HG02973 (cell line): ENCODE results near the gene CCT8.
A peak's percentile ranks its signal among the peaks of the same experiment; 100 is the strongest.

ENCODE experiments used
- ATAC-seq: cut with Tn5 transposase; IDR thresholded peaks from one replicate; pipeline ENCODE4 v1.9.1; 2021; ENCODE audit warnings: moderate library complexity; ENCODE audit not compliant: unreplicated experiment

Gene CCT8, protein sequence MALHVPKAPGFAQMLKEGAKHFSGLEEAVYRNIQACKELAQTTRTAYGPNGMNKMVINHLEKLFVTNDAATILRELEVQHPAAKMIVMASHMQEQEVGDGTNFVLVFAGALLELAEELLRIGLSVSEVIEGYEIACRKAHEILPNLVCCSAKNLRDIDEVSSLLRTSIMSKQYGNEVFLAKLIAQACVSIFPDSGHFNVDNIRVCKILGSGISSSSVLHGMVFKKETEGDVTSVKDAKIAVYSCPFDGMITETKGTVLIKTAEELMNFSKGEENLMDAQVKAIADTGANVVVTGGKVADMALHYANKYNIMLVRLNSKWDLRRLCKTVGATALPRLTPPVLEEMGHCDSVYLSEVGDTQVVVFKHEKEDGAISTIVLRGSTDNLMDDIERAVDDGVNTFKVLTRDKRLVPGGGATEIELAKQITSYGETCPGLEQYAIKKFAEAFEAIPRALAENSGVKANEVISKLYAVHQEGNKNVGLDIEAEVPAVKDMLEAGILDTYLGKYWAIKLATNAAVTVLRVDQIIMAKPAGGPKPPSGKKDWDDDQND

DNA sequence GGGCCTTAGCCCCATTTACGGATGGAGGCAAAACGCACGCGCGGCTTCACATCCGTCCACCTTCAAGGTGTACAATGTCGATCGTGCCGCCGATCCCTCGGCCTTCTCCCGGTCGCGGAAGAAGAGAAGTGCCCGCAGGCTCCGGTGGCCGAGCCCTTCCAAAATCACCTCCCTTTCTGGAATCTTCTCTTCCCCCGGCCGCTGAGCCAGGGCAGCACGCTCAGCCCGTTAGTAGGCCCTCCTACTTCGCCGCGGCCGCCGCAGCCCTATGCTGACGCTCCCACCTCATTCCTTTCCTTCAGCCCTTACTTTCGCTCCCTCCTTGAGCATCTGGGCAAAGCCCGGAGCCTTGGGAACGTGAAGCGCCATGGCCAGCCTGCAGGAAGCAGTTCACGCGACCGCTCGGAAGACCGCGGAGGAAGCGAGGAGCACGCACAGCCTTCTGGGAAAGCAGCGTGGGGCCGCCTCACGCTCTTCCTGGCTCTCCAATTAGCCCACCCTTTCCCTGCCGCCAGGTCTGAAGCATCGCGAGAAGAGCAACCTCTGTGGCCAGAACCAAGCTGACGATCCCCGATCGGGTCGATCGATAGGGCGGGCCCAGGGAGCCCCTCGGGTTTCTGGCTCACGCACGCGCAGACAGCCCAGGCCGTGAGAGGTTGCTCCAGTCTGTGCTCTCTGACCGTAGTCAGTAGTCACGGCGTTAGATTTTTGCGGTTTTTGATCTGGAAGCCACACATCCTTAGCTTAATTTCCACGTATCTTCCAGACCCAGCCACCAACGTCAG, at the start of gene CCT8:
CCT8 (minus strand) TSS at position 427 of the 785 bp plus-strand sequence; CDS start at position 369, 58 bp downstream.
- ATAC-seq = peak; percentile 86

DNA sequence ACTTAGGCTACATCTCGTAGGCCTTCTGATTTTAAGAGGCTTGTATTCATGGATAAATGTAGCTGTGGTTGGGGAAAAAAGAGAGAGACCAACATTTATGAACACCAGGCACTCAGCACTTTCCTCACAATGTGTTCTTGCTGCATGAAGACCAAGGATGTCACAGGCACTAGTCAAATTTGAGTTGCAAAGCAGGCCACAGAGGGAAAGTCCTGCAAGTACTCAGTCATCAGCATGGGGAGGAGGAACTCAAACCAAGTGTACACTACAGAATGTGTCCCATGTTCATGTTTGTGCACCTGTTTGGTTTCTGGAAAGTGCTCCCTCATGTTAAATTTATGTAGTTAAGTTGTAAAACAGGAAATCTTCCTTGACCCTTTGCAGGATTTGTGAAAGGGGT, 48.3 kb upstream of the CCT8 start:
- ATAC-seq = peak; percentile 63

GRCh38 chr21:29117372-29117955, 44.0 kb upstream of the CCT8 start:
- ATAC-seq = no peak

GRCh38 chr21:29115899-29116298, 42.5 kb upstream of the CCT8 start:
- no peak for ATAC-seq

DNA sequence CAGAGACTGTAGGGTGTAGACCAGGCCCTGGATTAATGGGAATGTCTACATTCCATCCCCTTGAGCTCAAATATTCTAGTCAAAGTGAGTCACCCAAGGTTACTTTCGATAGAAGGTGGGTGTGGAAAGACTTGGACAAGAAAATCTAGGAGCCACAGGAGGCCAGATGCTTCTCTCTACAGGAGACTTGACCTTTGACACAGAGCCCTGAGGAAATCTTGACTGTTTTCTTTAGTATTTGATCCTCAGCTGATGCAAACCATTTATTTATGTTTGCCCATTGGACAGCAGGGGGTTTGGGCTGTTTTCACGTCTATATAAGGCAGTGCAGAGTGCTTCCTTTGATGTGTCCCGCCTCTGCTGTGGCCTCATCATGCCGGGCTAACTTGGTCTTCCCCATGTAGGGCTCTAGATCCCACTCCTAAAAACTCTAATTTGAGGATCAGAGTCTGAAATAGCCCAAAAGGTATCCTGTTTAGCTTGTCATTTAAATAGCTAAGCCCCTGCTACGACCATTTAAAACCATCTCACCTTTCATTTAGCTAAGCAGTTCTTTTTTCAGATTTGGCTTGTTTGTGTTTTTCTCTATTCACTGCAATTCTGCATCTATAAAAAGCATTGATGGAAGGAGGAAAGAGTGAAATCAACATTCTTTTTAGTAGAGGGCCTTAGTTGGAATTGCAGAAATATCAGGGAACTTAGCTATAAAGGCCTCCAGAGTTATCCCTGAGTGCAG, 41.5 kb upstream of the CCT8 start:
- ATAC-seq = no peak

DNA sequence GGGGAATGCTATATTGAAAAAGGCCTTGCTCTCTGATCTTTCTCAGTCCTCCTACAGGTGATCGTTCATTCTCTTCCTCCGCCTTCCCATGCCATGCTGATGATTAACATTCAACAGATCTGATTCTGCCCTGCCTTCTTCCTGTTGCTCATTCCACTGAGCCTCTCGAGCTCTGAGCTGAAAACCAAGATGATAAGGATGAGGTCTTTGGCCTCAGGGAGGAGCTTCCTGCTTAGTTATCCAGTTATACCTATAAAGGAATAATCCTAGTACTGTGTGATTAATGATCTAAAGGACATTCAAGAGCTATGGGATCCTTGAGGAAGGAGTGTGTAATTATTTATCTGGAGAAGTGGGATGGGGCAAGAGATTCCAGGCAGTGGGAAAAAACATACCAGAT, 31.8 kb upstream of the CCT8 start:
- no peak for ATAC-seq

- ATAC-seq = no peak
Measured at GRCh38 chr21:29104239-29104708, 30.8 kb upstream of the CCT8 start.

GRCh38 chr21:29102791-29103257, 29.4 kb upstream of the CCT8 start:
- ATAC-seq = no peak

DNA sequence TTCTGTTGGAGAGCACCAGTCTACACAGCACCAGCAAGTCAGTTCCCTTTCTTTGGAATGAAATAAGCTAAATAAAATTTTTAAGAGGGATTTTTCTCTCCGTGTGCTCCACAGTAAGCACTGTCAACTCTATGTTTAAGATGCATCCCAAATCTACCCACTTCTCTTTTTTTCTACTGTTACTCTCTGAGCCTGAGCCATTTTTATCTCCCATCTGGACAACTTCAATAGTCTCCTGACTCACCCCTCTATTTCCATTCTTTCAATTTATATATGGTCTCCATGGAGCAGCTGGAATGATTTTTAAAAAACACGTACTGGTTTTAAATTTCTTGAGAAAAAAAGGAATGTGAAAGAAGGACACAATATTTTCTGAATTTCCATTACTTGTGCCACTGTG, 24.7 kb upstream of the CCT8 start:
- ATAC-seq = no peak

DNA sequence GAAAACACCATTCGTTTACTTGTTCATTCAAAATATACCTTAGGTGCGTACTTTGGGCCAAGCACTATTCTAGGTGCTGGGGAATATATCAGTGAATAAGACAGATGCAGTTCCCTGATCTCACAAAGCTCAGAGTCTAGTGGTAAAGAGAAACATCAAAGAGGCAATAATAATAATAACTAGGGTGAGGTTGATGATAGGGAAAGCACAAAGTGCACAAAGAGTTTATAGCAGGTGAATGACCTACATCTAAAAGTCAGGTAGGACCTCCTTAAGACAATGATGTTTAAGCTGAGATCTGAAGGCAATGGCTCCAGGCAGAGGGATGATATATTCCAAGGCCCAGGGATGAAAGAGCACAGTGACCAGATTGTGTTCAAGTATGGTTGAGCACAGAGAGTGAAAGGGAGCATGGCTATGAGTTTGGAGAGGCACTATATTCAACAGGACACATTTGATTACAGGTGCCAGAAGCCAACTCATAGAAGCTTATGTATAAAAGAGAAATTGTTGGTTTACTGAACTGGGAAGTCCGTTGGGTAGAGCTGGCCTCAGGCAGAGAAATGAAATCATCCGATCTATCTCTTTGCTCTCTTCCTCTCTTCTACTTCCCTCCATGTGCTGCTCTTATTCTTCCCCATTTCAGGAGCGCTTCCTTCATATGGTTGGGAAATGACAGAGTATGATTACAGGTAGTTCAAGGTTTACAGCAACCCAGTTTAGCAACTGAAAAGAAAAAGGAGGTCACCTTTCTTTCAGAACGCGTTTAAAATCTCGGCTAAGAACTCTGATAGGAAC, 23.0 kb upstream of the CCT8 start:
- ATAC-seq = no peak

GRCh38 chr21:29092102-29092959, 18.9 kb upstream of the CCT8 start:
- ATAC-seq = no peak

GRCh38 chr21:29091033-29091432, 17.6 kb upstream of the CCT8 start:
- no peak for ATAC-seq

GRCh38 chr21:29085106-29085752, 11.8 kb upstream of the CCT8 start:
- ATAC-seq = no peak

DNA sequence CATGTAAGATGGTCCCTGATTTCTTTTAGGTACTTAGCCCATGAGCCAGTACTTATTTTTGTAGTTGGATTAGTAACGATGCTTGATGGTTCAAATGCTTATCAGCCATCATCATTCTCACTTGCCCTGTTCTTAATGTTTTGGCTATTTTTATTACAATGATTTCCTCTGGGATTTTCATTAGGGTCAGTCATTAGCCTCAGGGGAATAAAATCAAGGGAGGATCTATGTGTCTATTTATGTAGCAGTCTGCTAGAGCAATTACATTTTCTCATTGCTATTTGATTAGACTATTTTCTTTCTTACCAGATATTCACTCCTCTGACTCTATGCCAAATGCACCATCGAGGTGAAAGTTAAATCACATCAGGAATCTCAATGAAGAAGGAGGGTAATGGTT, 10.9 kb upstream of the CCT8 start:
- ATAC-seq = no peak

DNA sequence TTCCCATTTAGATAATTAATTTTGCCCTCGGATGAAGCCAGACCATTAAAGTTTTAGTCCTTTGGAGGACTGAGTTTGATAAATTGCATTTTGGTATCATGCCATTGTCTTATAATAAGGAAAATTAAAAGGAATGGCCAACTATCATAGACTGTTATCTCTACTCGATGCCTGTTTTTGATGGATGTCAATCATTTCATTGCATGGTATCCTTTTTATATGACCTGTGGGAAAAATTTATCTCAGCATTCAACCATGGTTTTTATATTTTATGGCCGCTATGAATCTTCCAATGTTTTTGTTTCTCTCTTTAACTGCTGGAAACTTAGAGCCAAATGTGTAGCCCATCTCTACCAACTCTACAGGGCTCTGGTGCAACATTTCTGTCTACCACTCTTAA, 9.9 kb upstream of the CCT8 start:
- no peak for ATAC-seq

DNA sequence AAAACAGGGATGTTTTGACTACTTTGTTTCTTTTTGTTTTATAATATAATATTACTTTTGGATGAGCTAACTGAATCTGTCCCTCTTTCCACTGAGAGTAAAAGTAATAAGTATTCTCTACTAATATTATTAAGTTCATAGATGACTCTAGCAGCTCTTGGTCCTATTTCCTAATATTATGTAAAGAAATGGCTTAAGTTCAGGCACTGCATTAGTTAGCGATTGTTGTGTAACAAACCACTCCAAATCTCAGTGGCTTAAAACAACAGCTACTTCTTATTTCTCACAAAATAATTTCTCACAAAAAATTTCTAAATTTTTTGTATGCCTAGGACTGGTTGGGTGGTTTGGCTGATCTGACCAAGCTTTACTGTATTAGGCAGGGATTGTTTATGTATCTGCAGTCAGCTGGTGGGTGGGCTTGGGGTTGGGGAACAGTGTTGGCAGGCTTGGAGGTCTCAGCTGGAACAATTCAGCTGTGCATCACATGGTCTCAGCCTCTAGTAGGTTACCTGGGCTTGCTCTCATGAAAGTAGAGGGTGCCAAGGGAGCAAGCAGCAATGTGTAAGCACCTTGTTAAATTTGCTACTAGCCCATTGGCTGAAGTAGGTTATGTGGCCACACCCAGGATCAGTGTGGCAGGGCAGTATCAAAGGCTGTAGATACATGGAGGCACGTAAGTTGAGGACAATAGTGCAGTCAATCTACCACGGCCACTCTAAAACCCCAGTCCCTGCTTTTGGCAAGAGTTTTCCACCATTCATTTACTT, 8.8 kb upstream of the CCT8 start:
- no peak for ATAC-seq

DNA sequence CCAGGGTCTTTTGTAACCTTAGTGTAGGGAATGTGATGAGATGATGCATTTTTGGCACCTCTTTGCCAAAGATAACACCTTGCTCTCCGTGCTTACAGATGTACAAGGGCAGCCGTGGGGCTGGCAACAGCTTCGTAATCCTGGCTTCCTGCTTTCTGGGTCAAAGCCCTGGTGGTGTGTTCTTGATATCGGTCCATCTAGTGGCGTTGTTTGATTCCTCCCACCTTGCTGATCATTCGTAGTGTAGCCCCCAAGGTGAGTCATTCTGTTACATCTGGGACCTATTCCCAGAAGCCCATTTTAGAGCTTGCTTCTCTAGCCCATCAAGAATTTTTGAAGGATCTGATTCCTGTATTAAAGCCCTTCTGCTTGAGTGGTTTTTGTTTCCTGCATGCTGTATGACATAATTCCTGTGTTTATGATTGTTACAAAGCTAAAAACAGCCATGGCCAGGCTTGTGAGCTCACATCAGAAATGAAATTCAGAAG, 7.0 kb upstream of the CCT8 start:
- no peak for ATAC-seq
